Dermis microvascular lymphatic vessel endothelial cell (primary cell): ENCODE measurements around the gene B3GNT4. TPM values are rescaled to one million over a fixed set of nuclear protein-coding genes. Genes with fewer than 3 reads are reported as not detected.
A peak's percentile ranks its signal among the peaks of the same experiment; 100 is the strongest.
"Not testable (repeated sequence)": the region's sequence is repeated elsewhere in the genome, so short reads cannot be mapped to it uniquely, and the experiment has no call there.

ENCODE experiments used
- DNase-seq, 2 donors: peaks; one replicate each; pipeline versions ENCODE4 v3.0.0 to v3.0.0-alpha.2; 2010; ENCODE audit warnings: low read depth in 2 of 2
- total RNA-seq: library from RNA; depleted of rRNA; stranded (reverse); fragments of >200 nt; gene quantifications from 2 replicates; pipeline ENCODE4 v1.2.1, GENCODE V29; 2014

Gene B3GNT4
- total RNA-seq, 1 donor from 2014 or later, result under 0.01 TPM

DNA sequence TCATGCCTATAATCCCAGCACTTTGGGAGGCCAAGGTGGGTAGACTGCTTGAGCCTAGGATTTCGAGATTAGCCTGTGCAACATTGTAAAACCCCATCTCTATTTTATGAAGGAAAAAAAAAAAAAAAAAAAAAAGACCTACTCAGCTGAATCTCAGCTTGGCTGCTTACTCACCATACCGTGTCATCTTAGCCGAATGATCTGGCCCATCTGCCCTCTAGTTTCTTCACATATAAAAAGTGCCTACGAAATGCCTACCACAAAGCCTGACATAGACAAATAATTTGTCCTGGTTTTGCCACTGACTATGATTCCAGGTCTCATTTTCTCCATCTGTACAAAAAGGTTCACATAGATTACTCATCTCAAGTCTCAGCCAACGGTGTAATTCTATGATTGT, 12.3 kb downstream of the B3GNT4 start:
- no peak for DNase-seq

DNA sequence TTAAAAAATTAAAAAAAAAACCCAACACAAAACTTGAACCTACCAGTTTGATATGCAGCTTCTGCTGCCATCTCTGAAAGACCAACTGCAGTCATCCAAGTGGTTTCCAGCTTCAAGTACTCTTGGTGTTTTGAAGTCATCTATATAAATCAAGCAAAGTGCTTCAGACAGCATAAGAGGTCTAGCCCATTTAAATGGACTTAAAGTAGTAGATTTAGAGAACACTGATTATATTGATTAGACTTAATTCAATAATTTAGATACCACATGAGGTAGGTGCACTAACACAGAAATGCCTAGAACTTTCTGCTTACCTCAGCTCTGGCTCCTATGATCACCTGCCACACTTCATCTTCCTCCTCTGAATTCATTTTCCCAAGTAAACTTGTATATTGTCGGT, 12.9 kb downstream of the B3GNT4 start:
- DNase-seq, result no peak

DNA sequence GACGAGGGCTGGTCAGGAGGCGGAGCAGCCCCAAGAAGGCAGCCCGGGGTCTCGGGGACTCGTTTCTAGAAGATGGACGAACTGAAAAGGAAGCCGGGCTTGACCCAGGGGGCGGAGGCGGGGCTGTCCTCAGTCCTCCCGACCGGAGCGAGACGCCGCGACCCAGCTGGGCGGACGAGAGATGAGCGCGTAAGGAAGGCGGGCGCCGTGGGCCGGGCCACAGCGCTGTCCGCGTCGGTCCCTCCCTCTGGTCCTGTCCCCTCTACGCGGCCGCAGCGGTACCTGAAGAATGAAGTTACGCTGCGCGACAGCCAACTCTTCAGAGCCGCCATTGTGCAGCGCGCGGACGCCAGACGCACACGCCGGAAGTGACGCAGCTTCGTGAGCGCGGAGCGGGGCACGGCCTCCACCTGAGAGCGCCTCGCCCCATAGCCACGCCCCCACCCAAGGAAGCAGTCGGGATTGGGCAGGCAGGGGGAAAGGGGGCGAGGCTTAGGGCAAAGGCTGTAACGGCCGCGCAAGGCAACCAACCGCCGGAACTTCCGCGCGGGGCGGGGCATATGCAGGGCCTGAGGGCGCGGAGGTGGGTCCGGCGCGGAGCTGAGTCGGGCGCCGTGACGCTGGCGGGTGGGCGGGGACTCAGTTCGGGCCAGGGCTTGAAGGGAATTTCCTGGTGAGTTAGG, 22.3 kb downstream of the B3GNT4 start, which contains the start of gene DIABLO:
DIABLO (minus strand) TSS at position 370 of the 683 bp plus-strand sequence; CDS start at position 332, 38 bp downstream.
- peak; percentile 98 to 100 for DNase-seq

DNA sequence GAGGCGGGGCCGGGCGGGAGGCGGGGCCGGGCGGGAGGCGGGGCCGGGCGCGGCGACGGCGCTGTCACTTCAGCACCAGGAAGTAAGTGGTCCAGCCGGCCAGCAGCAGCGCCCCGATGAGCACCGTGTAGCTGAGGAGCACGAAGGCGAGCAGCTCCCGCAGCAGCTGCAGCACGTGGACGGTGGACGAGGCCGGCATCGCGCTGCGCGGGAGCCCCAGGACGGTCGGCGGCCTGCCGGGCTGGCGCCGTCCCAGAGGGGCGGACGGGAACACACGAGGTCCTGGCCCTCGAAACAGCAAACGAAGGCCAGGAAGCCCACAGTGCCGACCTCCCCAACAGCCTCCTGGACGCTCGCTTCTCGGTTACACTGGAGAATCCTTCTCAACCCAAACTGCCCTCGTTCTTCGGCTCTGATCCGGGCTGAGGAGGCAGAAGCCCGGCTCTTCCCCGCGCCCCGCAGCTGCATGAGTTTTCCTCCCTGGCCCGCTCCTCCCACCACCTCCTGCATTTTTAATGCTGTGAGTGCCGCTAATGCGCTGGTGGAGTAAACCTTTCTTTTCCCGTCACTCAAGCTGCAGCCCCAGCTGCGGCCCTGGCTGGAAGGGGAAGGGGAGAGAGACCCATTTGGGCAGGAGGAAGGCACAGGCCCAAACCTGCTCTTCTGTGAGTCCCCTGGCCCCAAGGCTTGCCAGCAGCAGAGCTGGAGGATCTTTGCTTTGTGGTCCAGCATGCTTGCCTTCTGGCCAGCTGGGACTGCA, 23.0 kb downstream of the B3GNT4 start:
- no peak for DNase-seq

DNA sequence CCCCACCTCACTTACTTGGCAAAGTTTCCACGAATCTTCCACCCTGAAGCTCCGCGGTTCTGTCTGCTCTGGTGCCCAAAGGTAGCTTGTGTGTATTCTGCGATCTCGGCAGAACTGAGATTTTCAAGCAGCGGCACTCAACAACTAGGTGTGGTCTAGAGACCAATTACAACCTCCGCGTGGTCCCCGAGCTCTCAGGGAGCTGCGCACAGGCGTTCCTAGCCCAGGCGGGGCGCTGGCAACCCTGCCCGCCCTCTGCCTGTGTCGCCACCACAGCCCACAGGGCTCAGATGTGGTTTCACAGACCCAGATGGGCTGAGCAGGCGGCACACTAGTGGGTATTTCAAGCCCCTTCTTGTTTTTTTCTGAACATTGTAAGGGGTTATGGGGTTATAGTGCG, 23.8 kb downstream of the B3GNT4 start:
- DNase-seq, result no peak

DNA sequence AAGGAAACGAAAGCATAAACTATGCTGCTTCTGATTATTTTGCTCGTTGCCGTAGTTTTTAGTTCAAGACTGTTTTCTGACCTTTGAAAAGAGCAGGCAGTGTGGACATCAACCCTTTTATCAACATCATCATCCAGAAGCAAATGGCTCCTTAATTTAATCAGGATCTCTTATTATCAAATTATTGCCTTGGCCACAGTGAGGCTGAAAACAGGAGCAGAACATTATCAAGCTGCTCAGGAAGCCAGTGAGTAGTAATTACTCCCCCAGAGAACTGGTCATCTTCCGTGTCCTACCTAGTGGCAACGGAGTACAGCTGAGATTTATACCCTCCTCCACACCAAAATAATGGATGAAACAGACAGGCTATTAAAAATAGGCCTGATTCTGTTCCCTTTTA, 24.6 kb downstream of the B3GNT4 start:
- no peak for DNase-seq

DNA sequence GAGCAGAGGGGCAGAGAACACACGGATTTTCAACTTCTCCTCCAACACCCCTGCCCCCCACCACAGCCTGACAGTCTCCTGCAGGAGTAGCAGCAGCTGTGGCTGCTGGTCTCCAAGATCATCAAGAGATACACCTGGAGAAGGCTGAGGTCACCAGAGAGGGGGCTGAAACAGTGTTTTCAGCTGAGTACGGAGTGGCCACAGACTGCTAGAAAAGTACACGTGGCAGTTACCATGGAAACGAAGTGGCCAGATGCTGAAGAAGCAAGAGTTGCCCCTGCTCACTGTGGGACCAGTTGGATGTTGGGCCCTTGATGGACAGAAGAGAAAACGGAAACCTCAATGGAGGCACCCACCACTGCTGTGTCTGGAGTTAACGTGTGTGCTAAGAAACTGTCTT, 27.3 kb downstream of the B3GNT4 start:
- no peak for DNase-seq

DNA sequence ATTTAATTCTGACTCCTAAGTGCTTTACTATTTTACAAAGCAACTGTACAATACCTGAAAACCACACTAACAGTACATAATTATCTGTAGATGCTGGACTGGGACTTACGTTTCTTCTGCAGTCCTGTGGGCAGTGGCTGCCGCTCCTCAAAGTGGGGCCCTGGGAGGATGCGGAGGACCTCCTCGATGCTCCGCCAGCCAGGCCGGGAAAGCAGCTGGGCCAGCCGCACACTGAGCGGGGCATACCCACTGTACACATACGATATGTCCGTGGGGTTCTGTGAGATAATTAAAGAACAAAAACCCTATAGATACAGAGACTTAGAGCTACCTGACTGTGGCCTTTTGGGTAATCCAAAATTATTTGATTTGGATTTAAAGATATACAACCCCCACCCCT, 29.2 kb downstream of the B3GNT4 start:
- DNase-seq, result no peak

DNA sequence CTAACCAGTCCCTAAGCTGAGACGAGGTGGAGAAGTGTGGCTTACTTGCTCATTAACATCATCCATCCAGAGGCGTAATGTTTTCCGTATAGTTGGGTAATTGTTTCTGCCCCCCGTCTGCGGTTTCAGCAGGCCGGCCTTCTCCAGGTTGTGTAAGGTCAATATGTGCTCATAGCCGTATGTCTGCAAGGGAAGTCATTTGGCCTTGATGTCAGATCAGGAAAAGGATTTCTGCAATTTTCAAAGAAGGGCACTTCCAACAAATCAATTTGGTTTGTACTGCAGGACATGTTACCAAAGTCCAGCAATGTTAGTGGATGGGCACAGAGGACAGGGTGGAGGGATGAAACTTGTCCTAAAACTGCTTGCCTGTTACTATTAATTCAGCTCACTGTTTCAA, 32.2 kb downstream of the B3GNT4 start:
- no peak for DNase-seq

DNA sequence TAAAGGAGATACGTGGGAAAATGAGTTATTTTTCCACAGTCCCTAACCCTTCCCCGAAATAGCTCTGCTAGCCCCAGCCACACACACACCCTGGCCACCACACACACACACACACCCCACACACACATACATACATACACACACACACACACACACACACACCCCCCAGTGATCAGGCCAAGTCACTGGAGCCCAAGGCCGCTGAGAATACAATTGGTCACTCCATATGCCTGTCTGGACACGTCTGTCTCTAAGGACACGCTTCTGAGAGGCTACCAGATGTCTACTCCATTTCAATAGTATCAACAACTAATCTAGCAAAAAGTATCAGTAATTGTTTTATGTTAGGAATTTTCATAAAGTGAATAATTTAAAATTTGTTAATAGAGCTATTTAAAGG, 35.4 kb downstream of the B3GNT4 start:
- DNase-seq, result no peak

DNA sequence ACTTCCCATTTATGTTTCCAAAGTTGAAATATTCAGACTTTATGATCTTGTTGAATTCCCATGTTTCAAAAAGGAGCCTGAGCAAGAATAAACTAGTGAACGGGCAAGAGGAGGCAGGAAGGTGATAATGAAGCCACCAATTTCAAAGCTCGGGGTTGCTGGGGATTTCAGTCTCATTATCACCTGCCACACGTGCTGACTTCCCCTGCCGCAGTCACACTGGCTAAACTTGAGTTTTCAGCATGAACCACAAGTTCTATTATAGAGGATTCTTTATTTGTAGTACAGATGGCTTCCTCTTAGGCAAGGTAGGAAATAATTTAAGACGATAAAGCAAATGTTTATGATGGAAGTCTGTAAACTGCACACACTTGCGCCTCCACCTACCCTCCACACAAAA, 40.5 kb downstream of the B3GNT4 start:
- no peak for DNase-seq

DNA sequence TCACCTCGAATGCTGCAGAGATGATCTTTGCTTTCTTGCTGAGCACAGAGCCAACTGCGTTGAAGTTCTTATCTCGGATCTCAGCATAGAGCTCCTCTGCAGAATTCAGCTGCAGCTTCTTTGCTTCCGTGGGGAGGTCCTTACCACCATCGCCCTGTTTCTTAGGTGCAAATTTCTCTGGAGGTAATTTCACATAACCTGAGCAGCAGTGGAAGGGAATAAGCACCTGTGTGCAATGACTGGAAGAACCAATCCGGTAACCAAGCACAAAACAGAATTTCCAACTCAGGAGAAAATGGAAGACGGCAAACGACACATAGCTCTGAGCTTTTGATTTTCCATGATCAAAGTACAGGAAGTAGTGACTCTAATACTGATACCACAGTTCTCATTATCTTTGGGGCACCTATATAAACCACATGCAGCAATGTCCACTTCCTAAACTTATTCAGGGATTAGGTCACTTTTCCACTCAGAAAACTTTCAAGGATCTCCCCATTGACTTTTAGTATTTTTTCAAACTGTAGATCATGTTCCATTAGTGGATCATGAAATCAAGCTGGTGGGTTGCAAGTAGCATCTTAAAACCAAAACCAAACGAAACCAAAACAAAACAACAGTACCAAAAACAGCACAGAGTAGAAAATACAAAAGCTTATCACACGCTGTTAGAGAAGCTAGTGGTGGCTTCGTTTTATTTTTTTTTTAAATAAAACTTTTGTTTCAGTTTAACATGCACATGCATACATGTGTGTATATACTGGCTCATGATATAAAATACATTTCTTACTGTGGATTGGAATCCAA, 41.3 kb downstream of the B3GNT4 start:
- no peak for DNase-seq

DNA sequence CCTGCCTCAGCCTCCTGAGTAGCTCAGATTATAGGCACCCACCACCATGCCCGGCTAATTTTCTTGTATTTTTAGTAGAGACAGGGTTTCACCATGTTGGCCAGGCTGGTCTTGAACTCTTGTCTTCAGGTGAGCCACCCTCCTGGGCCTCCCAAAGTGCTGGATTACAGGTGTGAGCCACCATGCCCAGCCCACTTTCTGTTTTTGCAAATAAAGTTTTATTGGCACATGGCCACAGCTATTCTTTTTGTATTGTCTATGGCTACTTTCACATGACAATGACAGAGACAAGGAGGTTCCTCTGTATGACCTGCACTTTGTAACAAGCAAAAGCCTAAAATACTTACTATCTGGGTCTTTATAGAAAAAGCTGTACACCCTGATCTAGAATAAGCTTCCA, 42.0 kb downstream of the B3GNT4 start:
- DNase-seq, result no peak

DNA sequence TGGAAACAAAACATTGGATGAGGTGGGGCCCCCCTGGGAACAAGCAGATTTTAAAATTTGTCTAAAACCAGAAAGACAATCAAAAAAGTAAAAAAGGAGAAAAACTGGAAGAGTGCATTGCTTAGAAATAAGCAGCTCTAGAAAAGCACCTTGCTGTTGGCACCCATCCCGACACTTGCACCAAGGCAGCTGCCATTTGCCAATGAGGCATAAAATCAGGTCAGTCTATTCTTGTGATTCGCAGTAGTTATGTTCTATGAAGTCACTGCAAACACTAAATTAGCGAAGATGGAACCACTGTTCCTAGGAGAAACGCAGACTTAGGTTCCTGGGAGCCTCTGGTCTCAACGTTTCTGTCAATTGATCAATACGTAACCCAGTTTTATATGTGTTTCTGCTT, 46.5 kb downstream of the B3GNT4 start:
- DNase-seq, result no peak

DNA sequence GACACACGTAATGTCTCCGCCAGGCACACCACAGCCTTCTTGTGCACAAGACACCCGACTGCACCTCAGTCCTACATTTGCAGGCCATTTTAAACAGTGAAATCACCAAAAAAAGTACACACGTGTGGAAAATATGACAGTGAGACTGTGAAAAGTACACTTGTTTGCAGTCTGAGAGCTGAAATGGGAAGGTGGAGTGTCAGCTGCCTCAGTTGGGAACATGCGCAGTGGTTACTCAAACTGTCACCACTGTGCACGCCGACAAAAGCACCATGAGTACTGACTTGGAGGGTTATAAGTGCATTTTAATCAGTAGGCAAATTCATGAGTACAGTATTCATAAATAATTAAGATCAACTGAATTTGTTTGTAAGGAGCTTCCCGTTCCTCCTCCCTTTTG, 47.0 kb downstream of the B3GNT4 start:
- no peak for DNase-seq

DNA sequence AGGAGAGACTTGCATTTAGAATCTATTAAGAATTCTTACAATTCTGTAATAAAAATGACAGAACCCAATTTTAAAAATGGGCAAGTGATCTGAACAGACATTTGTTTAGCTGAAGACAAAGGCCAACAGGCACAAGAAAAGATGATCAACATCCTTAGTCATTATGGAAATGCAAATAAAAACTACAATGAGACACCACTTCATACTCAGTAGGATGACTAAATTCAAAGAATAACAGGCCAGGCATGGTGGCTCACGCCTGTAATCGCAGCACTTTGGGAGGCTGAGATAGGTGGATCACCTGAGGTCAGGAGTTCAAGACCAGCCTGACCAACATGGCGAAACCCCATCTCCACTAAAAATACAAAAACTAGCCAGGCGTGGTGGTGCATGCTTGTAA, 55.0 kb downstream of the B3GNT4 start:
- not testable (repeated sequence) for DNase-seq

Other genes starting within 250 kb of the B3GNT4 start
- 6.0 and 9.6 TPM in 2 replicates for gene BCL7A, start 181.8 kb upstream of the B3GNT4 start, total RNA-seq
- gene MLXIP, start 125.0 kb upstream of the B3GNT4 start, total RNA-seq, result 18.4 and 31.1 TPM in 2 replicates
- gene IL31, start 29.5 kb upstream of the B3GNT4 start, total RNA-seq, result not detected in 2 replicates
- gene LRRC43, start 20.6 kb upstream of the B3GNT4 start, total RNA-seq, result 1.1 and 1.5 TPM in 2 replicates
- gene DIABLO, start 22.3 kb downstream of the B3GNT4 start, total RNA-seq, result 58.7 and 60.6 TPM in 2 replicates
- gene VPS33A, start 62.8 kb downstream of the B3GNT4 start, total RNA-seq, result 15.3 and 15.4 TPM in 2 replicates
- 22.6 and 28.7 TPM in 2 replicates for gene CLIP1, start 219.0 kb downstream of the B3GNT4 start, total RNA-seq